NB4 (cell line): ENCODE results near the gene FMO2.

Source experiments
- MYC ChIP-seq: IDR thresholded peaks from 2 replicates; pipeline ENCODE4 v1.6.1; 2011; ENCODE audit warnings: low read depth, low read length
- POLR2A ChIP-seq: IDR thresholded peaks from 2 replicates; pipeline ENCODE4 v1.6.1; 2011; ENCODE audit warnings: mild to moderate bottlenecking; ENCODE audit not compliant: insufficient read length; ENCODE audit errors: extremely low read depth
- TF ChIP-seq, protein P1 (sequence below): IDR thresholded peaks from one replicate; pipeline ENCODE4 v1.5.1; 2012; ENCODE audit warnings: low read depth, low read length
- TF ChIP-seq, protein P2 (sequence below): IDR thresholded peaks from 2 replicates; pipeline ENCODE4 v1.6.1; 2011; ENCODE audit warnings: low read depth, low read length

DNA sequence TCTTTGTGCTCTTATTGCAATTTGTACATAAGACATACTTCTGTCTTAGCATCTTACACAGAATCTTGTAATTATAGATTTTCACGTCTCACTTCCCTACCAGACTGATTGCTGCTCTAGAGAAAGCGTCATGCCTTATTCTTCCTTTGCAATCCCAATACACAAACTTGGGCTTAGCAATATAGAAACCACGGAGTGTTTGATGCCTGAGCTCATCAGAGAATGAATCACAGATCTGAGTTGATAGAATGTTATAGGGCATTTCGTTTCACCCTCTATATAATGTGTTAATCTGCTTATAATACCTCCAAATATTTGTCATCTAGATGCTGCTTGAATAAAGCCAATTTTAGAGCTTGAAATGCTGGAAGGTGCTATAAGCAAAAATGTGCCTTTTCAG, 69.8 kb downstream of the FMO2 start:
- TF ChIP-seq POLR2A (no peak), MYC (no peak)
- TF ChIP-seq, protein P1, sequence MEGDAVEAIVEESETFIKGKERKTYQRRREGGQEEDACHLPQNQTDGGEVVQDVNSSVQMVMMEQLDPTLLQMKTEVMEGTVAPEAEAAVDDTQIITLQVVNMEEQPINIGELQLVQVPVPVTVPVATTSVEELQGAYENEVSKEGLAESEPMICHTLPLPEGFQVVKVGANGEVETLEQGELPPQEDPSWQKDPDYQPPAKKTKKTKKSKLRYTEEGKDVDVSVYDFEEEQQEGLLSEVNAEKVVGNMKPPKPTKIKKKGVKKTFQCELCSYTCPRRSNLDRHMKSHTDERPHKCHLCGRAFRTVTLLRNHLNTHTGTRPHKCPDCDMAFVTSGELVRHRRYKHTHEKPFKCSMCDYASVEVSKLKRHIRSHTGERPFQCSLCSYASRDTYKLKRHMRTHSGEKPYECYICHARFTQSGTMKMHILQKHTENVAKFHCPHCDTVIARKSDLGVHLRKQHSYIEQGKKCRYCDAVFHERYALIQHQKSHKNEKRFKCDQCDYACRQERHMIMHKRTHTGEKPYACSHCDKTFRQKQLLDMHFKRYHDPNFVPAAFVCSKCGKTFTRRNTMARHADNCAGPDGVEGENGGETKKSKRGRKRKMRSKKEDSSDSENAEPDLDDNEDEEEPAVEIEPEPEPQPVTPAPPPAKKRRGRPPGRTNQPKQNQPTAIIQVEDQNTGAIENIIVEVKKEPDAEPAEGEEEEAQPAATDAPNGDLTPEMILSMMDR, result no peak
- TF ChIP-seq, protein P2, sequence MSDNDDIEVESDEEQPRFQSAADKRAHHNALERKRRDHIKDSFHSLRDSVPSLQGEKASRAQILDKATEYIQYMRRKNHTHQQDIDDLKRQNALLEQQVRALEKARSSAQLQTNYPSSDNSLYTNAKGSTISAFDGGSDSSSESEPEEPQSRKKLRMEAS, result no peak
